Measurements from ENCODE around the gene SV2B. TPM values are rescaled to one million over a fixed set of nuclear protein-coding genes. Genes with fewer than 3 reads are reported as not detected.

SV2B gene
- total and polyA plus RNA-seq, 2 donors from 2014 or later: 0.17 to 3.9 TPM

DNA sequence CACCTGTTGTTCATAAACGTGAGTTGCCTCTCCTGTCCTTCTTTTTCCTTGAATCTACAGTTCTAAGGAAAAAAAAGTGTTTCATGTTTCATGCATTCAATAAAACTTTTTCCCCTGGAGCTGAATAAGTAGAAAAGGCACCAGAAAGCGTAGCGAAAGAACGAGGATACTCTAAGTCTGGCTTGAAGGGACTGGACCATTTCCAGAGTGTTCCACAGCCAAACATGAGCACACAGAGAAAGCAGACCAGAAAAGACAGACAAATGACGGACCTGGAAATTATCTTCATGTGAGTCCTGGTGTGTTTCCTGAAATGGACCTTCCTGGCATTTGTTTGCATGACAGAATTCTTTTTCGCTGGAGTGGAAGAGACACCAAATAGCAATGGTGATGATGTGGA, 204.7 kb downstream of the SV2B start:
- Histone ChIP-seq H3K27me3 (ENCODE audit: control insufficient read depth, insufficient read depth, low read length) (peaks cover 3% of the 10 kb centered on the region), H3K9ac (ENCODE audit: low read length in 3 of 3) (no peak overlapping the region), H3K9me3 (ENCODE audit: control insufficient read depth in 2 of 3, insufficient read depth in 1 of 3, low read length in 3 of 3) (no peaks in the 10 kb centered on the region), H3K36me3 (ENCODE audit: control insufficient read depth in 2 of 3, insufficient read depth in 3 of 3, low read length in 3 of 3) (no peaks in the 10 kb centered on the region), H3K27ac (ENCODE audit: low read depth in 2 of 2, low read length in 2 of 2) (no peak overlapping the region), H3K4me3 (ENCODE audit: low read length in 3 of 3) (no peak overlapping the region), H3K4me1 (ENCODE audit: control insufficient read depth in 2 of 3, insufficient read depth in 2 of 3, low read depth in 1 of 3, low read length in 3 of 3) (no peaks in the 10 kb centered on the region)
- FAIRE-seq: no peak
- TF ChIP-seq, protein P1, sequence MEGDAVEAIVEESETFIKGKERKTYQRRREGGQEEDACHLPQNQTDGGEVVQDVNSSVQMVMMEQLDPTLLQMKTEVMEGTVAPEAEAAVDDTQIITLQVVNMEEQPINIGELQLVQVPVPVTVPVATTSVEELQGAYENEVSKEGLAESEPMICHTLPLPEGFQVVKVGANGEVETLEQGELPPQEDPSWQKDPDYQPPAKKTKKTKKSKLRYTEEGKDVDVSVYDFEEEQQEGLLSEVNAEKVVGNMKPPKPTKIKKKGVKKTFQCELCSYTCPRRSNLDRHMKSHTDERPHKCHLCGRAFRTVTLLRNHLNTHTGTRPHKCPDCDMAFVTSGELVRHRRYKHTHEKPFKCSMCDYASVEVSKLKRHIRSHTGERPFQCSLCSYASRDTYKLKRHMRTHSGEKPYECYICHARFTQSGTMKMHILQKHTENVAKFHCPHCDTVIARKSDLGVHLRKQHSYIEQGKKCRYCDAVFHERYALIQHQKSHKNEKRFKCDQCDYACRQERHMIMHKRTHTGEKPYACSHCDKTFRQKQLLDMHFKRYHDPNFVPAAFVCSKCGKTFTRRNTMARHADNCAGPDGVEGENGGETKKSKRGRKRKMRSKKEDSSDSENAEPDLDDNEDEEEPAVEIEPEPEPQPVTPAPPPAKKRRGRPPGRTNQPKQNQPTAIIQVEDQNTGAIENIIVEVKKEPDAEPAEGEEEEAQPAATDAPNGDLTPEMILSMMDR (IDR thresholded peaks at IDR 0.05; ENCODE audit: borderline replicate concordance, extremely low read depth, insufficient read depth): no peak
- intact Hi-C loops (cut with DNase I): loop anchor here (10.0 kb wide), 2 partner anchors 520 to 780 kb away; no protein-coding TSS in a partner anchor
- DNase-seq: no peak

DNA sequence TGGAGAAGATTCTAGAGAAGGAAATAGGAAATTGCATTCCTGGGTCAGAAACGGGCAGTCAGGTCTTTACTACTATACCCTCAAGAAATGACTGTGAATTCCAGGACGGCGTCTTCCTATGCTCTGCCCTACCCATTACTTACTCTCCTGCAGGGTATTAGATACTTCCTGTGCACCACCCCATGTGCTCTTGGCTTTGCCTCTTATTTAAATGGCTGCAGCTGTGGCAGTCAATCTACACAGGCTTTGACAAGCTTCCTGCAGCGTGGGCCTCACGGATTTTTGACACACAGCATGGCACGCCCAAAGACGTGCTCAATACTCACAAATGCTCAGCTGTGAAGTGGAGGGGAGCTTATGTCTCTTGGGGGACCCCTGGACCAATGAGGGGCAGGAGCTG, 206.1 kb downstream of the SV2B start:
- DNase-seq: no peak
- TF ChIP-seq, protein P1 (IDR thresholded peaks at IDR 0.05; ENCODE audit: borderline replicate concordance, extremely low read depth, insufficient read depth): no peak
- H3K9ac ChIP-seq (ENCODE audit: low read length in 3 of 3): no peak overlapping the region
- H3K36me3 ChIP-seq (ENCODE audit: control insufficient read depth in 2 of 3, insufficient read depth in 3 of 3, low read length in 3 of 3): no peaks in the 10 kb centered on the region
- no peak overlapping the region for H3K4me3 ChIP-seq (ENCODE audit: low read length in 3 of 3)
- no peaks in the 10 kb centered on the region for H3K4me1 ChIP-seq (ENCODE audit: control insufficient read depth in 2 of 3, insufficient read depth in 2 of 3, low read depth in 1 of 3, low read length in 3 of 3)
- no peak for FAIRE-seq
- intact Hi-C loops (cut with DNase I): loop anchor here (10.0 kb wide), 2 partner anchors 519 to 779 kb away; no protein-coding TSS in a partner anchor
- H3K27ac ChIP-seq (ENCODE audit: low read depth in 2 of 2, low read length in 2 of 2): no peak overlapping the region
- no peaks in the 10 kb centered on the region for H3K9me3 ChIP-seq (ENCODE audit: control insufficient read depth in 2 of 3, insufficient read depth in 1 of 3, low read length in 3 of 3)
- H3K27me3 ChIP-seq (ENCODE audit: control insufficient read depth, insufficient read depth, low read length): peaks cover 3% of the 10 kb centered on the region

DNA sequence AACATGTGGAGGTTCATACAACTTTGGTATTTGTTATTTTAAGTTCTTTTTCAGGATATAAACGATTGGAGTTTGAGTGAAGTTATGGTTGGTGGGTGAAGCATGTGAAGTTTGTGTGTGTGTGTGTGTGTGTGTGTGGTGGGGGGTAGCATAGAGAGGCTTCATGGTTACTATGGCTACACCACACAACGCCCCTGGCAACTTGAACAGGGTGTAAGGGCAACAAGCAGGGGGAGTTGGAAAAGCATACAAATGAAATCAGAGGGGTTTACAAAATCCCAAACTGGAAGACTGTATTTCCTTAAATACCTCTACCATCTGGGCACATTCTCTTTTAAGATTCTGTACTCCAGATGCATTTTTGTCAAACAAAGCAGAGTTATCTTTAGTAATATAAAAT, 207.5 kb downstream of the SV2B start:
- Histone ChIP-seq H3K4me3 (ENCODE audit: low read length in 3 of 3) (no peak overlapping the region), H3K4me1 (ENCODE audit: control insufficient read depth in 2 of 3, insufficient read depth in 2 of 3, low read depth in 1 of 3, low read length in 3 of 3) (peaks cover 0 to 2% (median 0%) of the 10 kb centered on the region in 3 donors), H3K9ac (ENCODE audit: low read length in 3 of 3) (no peak overlapping the region), H3K9me3 (ENCODE audit: control insufficient read depth in 2 of 3, insufficient read depth in 1 of 3, low read length in 3 of 3) (no peaks in the 10 kb centered on the region), H3K27me3 (ENCODE audit: control insufficient read depth, insufficient read depth, low read length) (peaks cover 3% of the 10 kb centered on the region), H3K27ac (ENCODE audit: low read depth in 2 of 2, low read length in 2 of 2) (no peak overlapping the region), H3K36me3 (ENCODE audit: control insufficient read depth in 2 of 3, insufficient read depth in 3 of 3, low read length in 3 of 3) (no peaks in the 10 kb centered on the region)
- no peak for FAIRE-seq
- peak in 3 of 5 donors; percentile 47 to 58 (median 52) for DNase-seq
- intact Hi-C loops (cut with DNase I): loop anchor here (10.0 kb wide), 2 partner anchors 517 to 777 kb away; no protein-coding TSS in a partner anchor
- TF ChIP-seq, protein P1 (IDR thresholded peaks at IDR 0.05; ENCODE audit: borderline replicate concordance, extremely low read depth, insufficient read depth): no peak

DNA sequence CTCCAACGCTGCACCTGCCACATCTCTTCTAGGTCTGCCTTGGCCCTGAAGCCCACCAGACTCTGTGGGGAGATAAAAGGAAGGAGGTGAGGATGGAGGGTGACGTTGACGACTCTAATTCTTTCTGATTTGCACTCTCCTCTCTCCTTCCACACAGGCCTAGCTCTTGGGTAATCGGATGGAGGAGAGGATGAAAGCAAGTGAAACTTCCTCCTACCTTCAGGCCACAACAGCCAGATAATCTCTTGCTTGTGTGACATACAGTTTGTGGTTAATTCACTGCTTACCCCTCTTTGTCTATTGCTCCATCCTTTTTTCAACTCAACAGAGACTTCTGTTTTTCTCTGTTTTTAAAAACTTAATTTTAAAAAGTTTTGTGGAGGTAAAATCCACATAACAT, 208.1 kb downstream of the SV2B start:
- TF ChIP-seq, protein P1 (IDR thresholded peaks at IDR 0.05; ENCODE audit: borderline replicate concordance, extremely low read depth, insufficient read depth): no peak

More for the DNA sequence above, 208.1 kb downstream of the SV2B start:
- no peak overlapping the region for H3K27ac ChIP-seq (ENCODE audit: low read depth in 2 of 2, low read length in 2 of 2)
- FAIRE-seq (no peak), DNase-seq (no peak)
- H3K4me3 ChIP-seq (ENCODE audit: low read length in 3 of 3): no peak overlapping the region
- H3K9ac ChIP-seq (ENCODE audit: low read length in 3 of 3): no peak overlapping the region
- peaks cover 0 to 2% (median 0%) of the 10 kb centered on the region in 3 donors for H3K4me1 ChIP-seq (ENCODE audit: control insufficient read depth in 2 of 3, insufficient read depth in 2 of 3, low read depth in 1 of 3, low read length in 3 of 3)
- H3K27me3 ChIP-seq (ENCODE audit: control insufficient read depth, insufficient read depth, low read length): peaks cover under 1% of the 10 kb centered on the region
- H3K9me3 ChIP-seq (ENCODE audit: control insufficient read depth in 2 of 3, insufficient read depth in 1 of 3, low read length in 3 of 3): no peaks in the 10 kb centered on the region
- no peaks in the 10 kb centered on the region for H3K36me3 ChIP-seq (ENCODE audit: control insufficient read depth in 2 of 3, insufficient read depth in 3 of 3, low read length in 3 of 3)
- intact Hi-C loops (cut with DNase I): loop anchor here (10.0 kb wide), 2 partner anchors 517 to 777 kb away; no protein-coding TSS in a partner anchor
